Motor neuron (in vitro differentiated cells): ENCODE data around the gene SAFB. TPM values are rescaled to one million over a fixed set of nuclear protein-coding genes. Genes with fewer than 3 reads are reported as not detected.

Source experiments
- ATAC-seq, 8 experiments: fragments of 200-7000 bp; cut with Tn5 transposase; replicated peaks in 6 of 8; 2 replicates each; pipeline ENCODE4 v1.8.0; 2021; ENCODE audit warnings: mild to moderate bottlenecking in 8 of 8, moderate library complexity in 8 of 8
- H3K27ac ChIP-seq, 2 donors: fragments of 250-450 bp; sonication (Bioruptor Pico); 2 replicates each; pipeline ENCODE4 v1.9.0; 2021; ENCODE audit warnings: antibody characterized with exemption in 2 of 2, mild to moderate bottlenecking in 2 of 2, moderate library complexity in 1 of 2
- H3K4me1 ChIP-seq, 2 donors: fragments of 250-450 bp; sonication (Bioruptor Pico); replicated peaks in 1 of 2; 2 replicates each; pipeline ENCODE4 v1.6.1; 2021; ENCODE audit warnings: antibody characterized with exemption in 2 of 2, mild to moderate bottlenecking in 2 of 2, moderate library complexity in 1 of 2
- H3K4me3 ChIP-seq, 5 donors: fragments of 250-450 bp; sonication (Bioruptor Pico); 2 replicates each; pipeline ENCODE4 v1.9.0; 2021; ENCODE audit warnings: antibody characterized with exemption in 5 of 5, mild to moderate bottlenecking in 5 of 5, moderate library complexity in 4 of 5
- WGBS, 10 experiments: fragments of 450-650 bp; shearing (Covaris generic); methylation state at CpG; one replicate each; pipeline ENCODE4 v1.0.0; 2022; 5-methylcytosine and 5-hydroxymethylcytosine counted together
- in situ Hi-C, 9 experiments: fragments of 400-800 bp; cut with MboI; loops; one replicate each; pipeline ENCODE4 v1.15.0; 2021; ENCODE audit warnings: low sequenced_read_pairs in 9 of 9, low pct_unique_long_range_greater_than_20kb in 2 of 9; ENCODE audit not compliant: unreplicated experiment in 9 of 9
- total RNA-seq, 8 experiments: library from RNA; unstranded; fragments of 300-600 nt; gene quantifications; 2 replicates each; pipeline versions ENCODE4 v1.2.3 to v1.2.4, GENCODE V29; 2022

SAFB gene
- 100 to 1,000 TPM in 3 of 8 experiments, 10 to 100 TPM in 5; 37.2 to 144 (median 73.5) TPM for total RNA-seq

DNA sequence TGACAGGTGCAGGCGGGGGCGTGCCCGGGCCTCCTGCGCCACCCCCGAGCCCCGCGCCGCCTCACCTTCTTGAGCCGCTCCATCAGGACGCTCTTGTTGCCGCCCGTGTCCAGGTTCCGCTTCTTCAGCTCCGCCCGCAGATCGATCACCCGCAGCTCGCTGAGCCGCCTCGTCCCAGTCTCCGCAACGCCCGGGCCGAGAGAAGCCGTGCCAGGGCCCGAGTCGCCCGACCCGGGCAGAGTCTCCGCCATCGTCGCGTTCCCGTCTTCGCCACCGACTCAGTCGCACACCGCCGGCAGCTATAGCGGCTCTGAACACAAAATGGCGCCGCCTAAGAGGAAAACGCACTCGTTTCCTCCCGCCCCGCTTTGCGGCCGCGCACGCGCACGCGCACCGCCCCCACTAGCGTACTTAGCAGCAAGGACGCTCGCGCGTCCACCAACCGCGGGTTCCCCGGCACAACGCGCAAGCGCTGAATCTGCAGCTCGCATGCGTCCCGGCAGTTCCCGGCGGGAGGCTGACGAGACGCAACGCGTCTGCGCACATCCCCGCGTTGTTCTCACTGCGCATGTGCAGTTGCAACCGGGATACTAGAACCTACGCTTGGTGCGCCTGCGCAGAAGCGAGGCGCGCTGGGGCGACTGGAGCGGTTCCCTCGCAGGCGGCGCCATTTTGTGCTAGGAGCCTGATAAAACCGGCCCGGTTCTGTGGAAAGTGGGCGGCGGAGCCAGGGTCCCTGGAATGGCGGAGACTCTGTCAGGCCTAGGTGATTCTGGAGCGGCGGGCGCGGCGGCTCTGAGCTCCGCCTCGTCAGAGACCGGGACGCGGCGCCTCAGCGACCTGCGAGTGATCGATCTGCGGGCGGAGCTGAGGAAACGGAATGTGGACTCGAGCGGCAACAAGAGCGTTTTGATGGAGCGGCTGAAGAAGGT lies at the start of gene SAFB, which contains the start of gene SAFB2:
Gene SAFB, plus strand, starts transcription at position 619 of the 932 bp plus-strand sequence. Its CDS starts 123 bp downstream, at position 742.
Gene SAFB2, minus strand, starts transcription at position 312 of the 932 bp plus-strand sequence. Its CDS starts 61 bp downstream, at position 251.
- in situ Hi-C loops: no loop called here
- 0 to 20% (median 0%) methylated on average over 1 to 37 of the region's 116 CpGs; no CpG with 5 or more reads in 4 of the 10 experiments for WGBS, 10 experiments
- peak; percentile 76 to 95 (median 88) for ATAC-seq
- peak within 1 kb of the TSS; percentile 93 to 98 for H3K27ac ChIP-seq
- H3K4me3 ChIP-seq: peak within 1 kb of the TSS; percentile 73 to 97 (median 91)
- H3K4me1 ChIP-seq: peaks cover 27 to 29% of the 10 kb centered on the region in 2 donors

DNA sequence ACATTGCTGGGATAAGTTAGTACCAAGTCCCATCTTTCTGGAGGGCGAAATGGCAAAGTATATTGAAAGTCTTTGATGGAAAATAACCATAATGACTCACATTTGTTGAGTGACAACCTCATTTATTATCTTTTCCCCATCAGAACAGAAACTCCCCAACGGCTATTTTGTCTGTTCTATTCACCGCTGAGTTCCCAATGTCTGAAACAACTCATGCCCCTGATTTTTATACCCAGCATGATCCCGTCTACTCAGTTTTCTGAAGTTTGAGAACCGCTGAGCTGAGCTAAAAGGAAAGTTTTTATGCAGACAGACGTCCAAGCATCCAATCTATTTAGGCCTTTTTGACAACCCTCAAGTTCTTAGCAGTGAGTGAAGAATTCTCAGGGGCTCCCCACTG lies 47.3 kb upstream of the SAFB start:
- no peak overlapping the region for H3K4me3 ChIP-seq
- H3K4me1 ChIP-seq: peaks cover 8 to 11% of the 10 kb centered on the region in 2 donors
- ATAC-seq: no peak
- in situ Hi-C loops: loop anchor here in 1 of 9 experiments (10.0 to 25.0 kb wide), 2 partner anchors 288 to 531 kb away; no protein-coding TSS in a partner anchor
- 50 to 100% (median 83%) methylated on average over 1 to 6 of the region's 6 CpGs; no CpG with 5 or more reads in 4 of the 10 experiments for WGBS, 10 experiments
- no peak overlapping the region for H3K27ac ChIP-seq

DNA sequence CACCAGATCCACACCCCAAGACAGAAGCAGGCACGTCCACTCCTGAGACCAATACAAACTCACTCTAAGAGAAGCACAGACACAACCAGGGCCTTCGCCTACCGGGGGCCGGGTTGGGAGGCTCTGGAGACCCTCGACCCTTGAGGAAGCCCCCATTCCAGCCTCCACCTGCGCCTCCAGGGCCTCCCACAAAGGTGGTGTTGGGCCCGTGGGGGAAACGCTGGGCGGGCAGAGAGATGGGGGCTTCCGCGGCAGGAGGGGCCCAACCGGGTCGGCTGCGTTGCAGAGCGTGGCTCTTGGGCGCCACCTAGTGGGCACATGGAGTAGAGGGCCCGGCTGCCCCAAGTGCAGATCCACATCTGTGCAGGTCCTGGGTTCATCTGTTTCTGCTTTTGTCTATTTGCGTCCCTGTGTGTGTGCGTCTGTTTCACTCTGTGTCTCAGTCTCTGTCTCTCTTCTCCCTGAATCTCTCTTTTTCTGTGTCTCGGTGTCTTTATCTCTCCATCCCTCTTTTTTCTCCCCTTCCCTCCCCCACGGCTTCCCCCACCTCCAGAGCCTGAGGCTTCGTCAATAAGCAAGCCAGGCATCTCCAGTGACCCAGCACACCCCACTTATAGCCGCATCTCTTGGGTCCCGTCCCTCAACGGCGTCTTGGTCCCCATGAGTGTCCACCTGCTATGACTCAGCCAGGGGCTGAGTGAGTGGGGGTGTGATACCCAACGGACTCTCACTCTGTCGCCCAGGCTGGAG lies 44.6 kb upstream of the SAFB start:
- ATAC-seq: peak; percentile 83 to 96 (median 90)
- peak overlapping the region in 1 of 5 donors; percentile 20 for H3K4me3 ChIP-seq
- 0 to 43% (median 12%) methylated on average over 1 to 8 of the region's 28 CpGs; no CpG with 5 or more reads in 5 of the 10 experiments for WGBS, 10 experiments
- H3K4me1 ChIP-seq: peaks cover 8 to 11% of the 10 kb centered on the region in 2 donors
- in situ Hi-C loops: loop anchor here in 1 of 9 experiments (10.0 to 25.0 kb wide), 2 partner anchors 291 to 533 kb away; no protein-coding TSS in a partner anchor
- H3K27ac ChIP-seq: peak overlapping the region in 1 of 2 donors; percentile 4

DNA sequence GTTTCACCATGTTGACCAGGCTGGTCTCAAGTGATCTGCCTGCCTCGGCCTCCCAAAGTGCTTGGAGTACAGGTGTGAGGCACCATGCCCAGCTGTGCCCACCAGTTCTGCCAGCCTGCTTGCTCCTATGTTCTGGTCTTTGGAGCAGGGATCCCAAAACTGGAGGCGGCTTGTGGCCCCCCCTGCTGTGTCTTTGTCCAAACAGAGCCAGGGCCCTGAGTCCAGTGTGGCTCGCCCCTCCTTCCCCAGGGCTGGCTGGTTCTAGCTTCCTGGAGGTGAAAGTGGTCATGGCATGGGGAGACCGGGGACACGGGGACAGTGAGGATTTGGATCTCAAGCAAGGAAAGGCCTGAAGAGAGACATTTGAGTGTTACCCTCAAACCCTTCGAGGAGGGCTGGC lies 43.6 kb upstream of the SAFB start:
- 76 to 100% methylated on average over 1 to 2 of the region's 6 CpGs; no CpG with 5 or more reads in 8 of the 10 experiments for WGBS, 10 experiments
- in situ Hi-C loops: loop anchor here in 1 of 9 experiments (10.0 to 25.0 kb wide), 2 partner anchors 292 to 534 kb away; no protein-coding TSS in a partner anchor
- no peak overlapping the region for H3K4me3 ChIP-seq
- H3K4me1 ChIP-seq: peaks cover 8 to 11% of the 10 kb centered on the region in 2 donors
- no peak overlapping the region for H3K27ac ChIP-seq
- ATAC-seq: no peak

DNA sequence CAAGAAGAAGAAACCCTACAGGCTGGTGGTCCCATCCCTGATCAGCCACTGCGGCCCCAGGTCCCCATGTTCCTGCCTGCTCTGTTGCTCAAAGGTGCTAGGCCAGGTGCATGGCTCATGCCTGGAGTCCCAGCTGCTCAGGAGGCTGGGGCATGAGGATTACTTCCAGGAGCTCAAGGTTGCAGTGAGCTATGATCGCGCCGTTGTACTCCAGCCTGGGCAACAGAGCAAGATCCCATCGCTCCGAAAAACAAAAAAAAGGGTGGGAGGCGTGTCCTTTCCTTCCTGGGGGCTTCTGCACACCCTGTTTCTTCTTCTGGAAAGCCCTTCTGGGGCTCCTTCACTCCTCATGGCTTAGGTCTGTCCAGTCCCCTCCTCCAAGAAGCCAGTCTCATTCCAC lies 43.2 kb upstream of the SAFB start:
- peaks cover 8 to 11% of the 10 kb centered on the region in 2 donors for H3K4me1 ChIP-seq
- no peak overlapping the region for H3K4me3 ChIP-seq
- 86 to 100% (median 96%) methylated on average over 1 to 6 of the region's 7 CpGs; no CpG with 5 or more reads in 4 of the 10 experiments for WGBS, 10 experiments
- no peak overlapping the region for H3K27ac ChIP-seq
- ATAC-seq: no peak
- in situ Hi-C loops: loop anchor here in 1 of 9 experiments (10.0 to 25.0 kb wide), 2 partner anchors 292 to 535 kb away; no protein-coding TSS in a partner anchor

DNA sequence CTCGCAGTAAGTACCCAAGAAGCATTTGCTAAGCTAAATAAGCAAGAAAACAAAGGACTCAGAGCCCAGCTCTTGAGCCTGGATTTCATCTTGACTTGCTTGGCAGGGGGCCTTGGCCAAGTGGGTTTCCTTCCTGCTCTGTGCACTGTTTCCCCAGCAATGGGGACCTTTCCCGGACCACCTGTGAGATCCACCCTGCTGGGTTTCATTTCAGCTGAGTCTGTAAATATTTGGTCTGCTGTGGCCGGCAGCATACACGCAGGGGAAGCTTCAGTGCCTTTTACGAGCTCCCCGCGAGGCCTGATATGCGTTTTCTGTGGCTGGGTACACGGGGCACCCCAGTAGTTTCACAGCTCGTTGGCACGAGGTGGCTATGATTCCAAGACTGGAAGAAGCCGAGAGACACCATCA lies 42.7 kb upstream of the SAFB start:
- Histone ChIP-seq H3K27ac (no peak overlapping the region), H3K4me3 (no peak overlapping the region), H3K4me1 (peaks cover 8 to 11% of the 10 kb centered on the region in 2 donors)
- in situ Hi-C loops: loop anchor here in 1 of 9 experiments (25.0 kb wide), 1 partner anchor 293 kb away; no protein-coding TSS in a partner anchor
- WGBS, 10 experiments: 32 to 93% (median 60%) methylated on average over 1 to 5 of the region's 12 CpGs; no CpG with 5 or more reads in 4 of the 10 experiments
- ATAC-seq: peak in 1 of 8 experiments; percentile 26

DNA sequence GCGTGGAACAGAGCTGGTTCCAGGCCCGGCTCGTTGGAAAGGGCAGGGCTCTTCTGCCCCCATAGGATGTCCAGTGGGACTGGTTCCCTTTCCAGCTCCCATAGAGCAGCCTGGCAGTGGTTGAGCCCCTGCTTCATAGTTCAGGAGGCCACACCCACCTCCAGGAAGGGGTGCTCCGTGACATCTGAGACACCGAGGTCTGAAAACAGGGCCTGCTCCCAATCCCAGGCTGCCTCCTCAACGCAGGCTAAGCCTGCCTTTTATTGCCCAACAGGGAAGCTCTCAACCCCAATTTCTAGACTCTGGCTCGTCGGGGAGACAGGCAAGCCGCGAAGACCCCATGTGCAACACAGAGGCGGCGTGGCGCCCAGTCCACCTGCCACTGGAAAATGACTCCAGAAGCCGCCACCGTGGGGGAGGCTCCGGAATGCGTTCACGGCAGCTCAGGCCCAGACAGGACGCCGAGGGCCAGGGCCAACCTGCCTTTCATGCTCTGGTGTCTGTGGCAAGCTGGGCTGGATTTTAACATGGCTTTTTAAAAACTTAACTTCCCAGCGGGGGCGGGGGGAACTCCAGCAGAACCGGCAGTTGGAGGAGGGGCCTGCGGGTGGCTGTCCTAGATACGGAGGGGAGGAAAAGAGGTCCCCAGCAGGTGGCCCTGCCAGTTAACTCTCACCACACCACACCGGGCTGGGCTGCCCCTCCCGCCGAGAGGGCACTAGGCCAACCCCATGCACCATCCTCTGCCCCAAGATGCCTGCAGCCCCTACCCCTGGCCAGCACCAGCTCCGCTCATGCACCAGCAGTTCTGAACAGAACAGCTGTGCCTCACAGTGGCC lies 37.2 kb upstream of the SAFB start:
- in situ Hi-C loops: loop anchor here in 1 of 9 experiments (25.0 kb wide), 1 partner anchor 298 kb away; no protein-coding TSS in a partner anchor
- no peak overlapping the region for H3K4me3 ChIP-seq
- H3K4me1 ChIP-seq: peaks cover 0 to 6% of the 10 kb centered on the region in 2 donors
- no peak overlapping the region for H3K27ac ChIP-seq
- peak in 7 of 8 experiments; percentile 10 to 58 (median 37) for ATAC-seq
- WGBS, 10 experiments: 31 to 55% (median 32%) methylated on average over 9 to 14 of the region's 29 CpGs; no CpG with 5 or more reads in 7 of the 10 experiments

DNA sequence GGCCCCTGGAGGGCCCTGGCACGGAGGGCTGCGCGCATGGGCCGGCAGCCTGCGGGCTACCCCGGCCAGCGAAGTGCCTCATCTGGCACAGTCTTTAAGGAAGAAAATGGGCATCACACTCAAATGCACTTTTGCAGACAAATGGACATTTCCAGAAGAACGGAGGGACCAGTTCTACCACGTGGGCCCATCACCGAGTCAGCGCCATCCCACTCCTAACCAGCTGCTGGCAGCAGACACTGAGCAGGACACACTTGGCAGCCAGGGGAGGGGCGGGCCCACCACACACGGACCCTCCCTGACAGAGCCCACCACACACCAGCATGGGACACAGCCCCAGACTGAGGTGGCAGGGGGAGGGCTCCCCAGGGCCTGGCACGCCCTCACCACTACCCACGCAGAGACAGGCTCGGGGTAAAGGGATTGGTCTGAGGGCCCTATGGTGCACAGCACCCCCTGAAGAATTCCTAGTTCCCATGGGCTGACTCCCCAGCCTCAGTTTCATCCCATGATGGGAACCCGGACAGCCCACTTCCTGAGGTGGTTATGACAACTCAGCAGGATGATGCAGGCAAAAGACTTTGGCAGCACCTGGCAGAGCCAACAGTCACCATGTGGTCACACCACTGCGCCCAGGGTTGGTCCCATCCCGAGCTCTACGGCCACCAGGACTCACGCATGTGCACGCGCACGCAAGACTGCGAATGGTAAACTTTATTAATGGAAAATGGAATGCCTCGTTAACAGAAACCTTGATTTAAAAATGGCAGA lies 36.4 kb upstream of the SAFB start:
- Histone ChIP-seq H3K4me1 (peaks cover 0 to 6% of the 10 kb centered on the region in 2 donors), H3K27ac (no peak overlapping the region), H3K4me3 (no peak overlapping the region)
- WGBS, 10 experiments: 60 to 100% (median 91%) methylated on average over 1 to 13 of the region's 26 CpGs; no CpG with 5 or more reads in 1 of the 10 experiments
- in situ Hi-C loops: loop anchor here in 1 of 9 experiments (25.0 kb wide), 1 partner anchor 299 kb away; no protein-coding TSS in a partner anchor
- ATAC-seq: peak in 4 of 8 experiments; percentile 9 to 20 (median 16)

DNA sequence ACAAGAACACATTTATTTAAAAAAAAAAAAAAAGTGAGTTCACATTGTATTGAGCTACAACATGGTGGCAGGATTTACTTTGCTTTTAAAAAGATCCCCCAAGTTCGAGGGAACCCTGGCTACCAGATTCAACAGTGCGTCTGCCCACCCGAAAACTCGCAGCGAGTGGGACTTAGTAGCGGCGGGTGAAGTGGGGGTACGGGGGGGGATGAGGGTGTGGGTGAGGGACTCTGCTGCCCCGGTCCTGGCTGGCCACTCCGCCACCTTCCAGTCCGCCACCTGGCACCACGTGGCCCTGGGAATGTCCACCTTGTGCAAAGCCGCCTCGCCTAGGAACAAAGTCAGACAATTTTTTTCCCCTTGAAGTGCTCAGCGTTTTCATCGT lies 35.8 kb upstream of the SAFB start:
- no peak overlapping the region for H3K27ac ChIP-seq
- 90 to 100% (median 100%) methylated on average over 1 to 6 of the region's 16 CpGs; no CpG with 5 or more reads in 4 of the 10 experiments for WGBS, 10 experiments
- no peak for ATAC-seq
- no peak overlapping the region for H3K4me3 ChIP-seq
- in situ Hi-C loops: loop anchor here in 1 of 9 experiments (25.0 kb wide), 1 partner anchor 300 kb away; no protein-coding TSS in a partner anchor
- peaks cover 0 to 6% of the 10 kb centered on the region in 2 donors for H3K4me1 ChIP-seq

DNA sequence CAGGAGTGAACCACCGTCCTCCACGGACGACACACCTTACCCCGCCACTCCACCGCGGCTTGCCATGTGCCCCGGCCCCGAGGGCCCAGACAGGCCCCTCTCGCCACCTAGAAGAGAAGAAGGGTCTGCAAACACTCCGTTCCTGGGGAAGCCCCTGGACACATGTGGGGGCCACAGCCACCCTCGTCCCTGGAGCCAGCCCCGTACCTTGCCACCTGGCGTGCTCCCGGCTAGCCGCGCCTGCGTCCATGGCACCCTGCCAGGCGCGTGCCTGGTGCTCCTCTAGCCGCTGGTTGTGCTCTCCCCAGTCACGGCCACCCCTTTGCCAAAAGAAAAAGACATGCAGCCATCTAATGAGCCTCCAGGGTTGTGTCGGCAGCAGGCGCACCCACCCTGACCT lies 35.2 kb upstream of the SAFB start:
- 87 to 100% (median 96%) methylated on average over 3 to 6 of the region's 23 CpGs; no CpG with 5 or more reads in 3 of the 10 experiments for WGBS, 10 experiments
- in situ Hi-C loops: loop anchor here in 1 of 9 experiments (25.0 kb wide), 1 partner anchor 300 kb away; no protein-coding TSS in a partner anchor
- H3K27ac ChIP-seq: no peak overlapping the region
- no peak overlapping the region for H3K4me3 ChIP-seq
- ATAC-seq: no peak
- peaks cover 0 to 6% of the 10 kb centered on the region in 2 donors for H3K4me1 ChIP-seq

DNA sequence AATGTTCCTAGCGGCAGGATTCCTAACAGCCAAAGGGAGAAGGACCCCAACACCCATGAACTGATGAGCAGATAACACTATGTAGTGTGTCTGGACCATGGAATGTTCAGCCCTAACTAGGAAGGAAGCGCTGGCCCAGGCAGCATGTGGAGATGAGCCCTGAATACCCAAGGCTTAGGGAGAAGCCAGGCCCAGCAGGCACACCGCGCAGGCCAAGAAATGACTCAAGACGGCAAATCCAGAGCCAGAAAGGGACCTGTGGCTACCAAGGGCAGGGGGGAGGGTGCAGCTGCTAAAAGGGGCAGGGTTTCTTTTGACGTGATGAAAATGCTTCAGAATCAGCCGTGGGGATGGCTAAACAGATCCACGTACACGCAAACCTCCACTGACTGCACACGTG lies 34.4 kb upstream of the SAFB start:
- Histone ChIP-seq H3K4me1 (peaks cover 0 to 6% of the 10 kb centered on the region in 2 donors), H3K4me3 (no peak overlapping the region), H3K27ac (no peak overlapping the region)
- 64 to 100% (median 100%) methylated on average over 1 to 8 of the region's 10 CpGs; no CpG with 5 or more reads in 5 of the 10 experiments for WGBS, 10 experiments
- ATAC-seq: no peak
- in situ Hi-C loops: loop anchor here in 1 of 9 experiments (25.0 kb wide), 1 partner anchor 301 kb away; no protein-coding TSS in a partner anchor
